K562 (cell line): ENCODE data around the gene TFCP2L1.

Source experiments
- ATF1 ChIP-seq, 2 experiments: fragments of 450-650 bp in 1 of 2; IDR thresholded peaks; 2 replicates each; pipeline ENCODE4 v1.6.1; 2016; ENCODE audit warnings: missing compliant biosample characterization in 1 of 2, missing genetic modification characterization in 1 of 2
- FOXK1 ChIP-seq: sonication (generic); formaldehyde crosslinking; IDR thresholded peaks from 2 replicates; pipeline ENCODE4 v1.8.0; 2022; ENCODE audit warnings: missing genetic modification reagents, mild to moderate bottlenecking, borderline replicate concordance
- HINFP ChIP-seq: fragments of 450-650 bp; conservative IDR thresholded peaks from 2 replicates; pipeline ENCODE4 v1.6.1; 2016; ENCODE audit warnings: missing genetic modification characterization, low read depth, mild to moderate bottlenecking, control low read depth, missing compliant biosample characterization
- JUN ChIP-seq, 2 experiments: sonication (generic) in 1 of 2; formaldehyde crosslinking in 1 of 2; IDR thresholded peaks; 2 replicates each; pipeline versions ENCODE4 v1.6.1 to v1.8.0; 2012 to 2022; ENCODE audit warnings: borderline replicate concordance in 2 of 2, mild to moderate bottlenecking in 2 of 2, improper control_type of control experiment in 1 of 2, low read depth in 1 of 2, low read length in 1 of 2, missing genetic modification reagents in 1 of 2
- MECOM ChIP-seq: fragments of 250-450 bp; sonication (Bioruptor Pico); IDR thresholded peaks from 2 replicates; pipeline ENCODE4 v1.8.0; 2022; ENCODE audit warnings: inconsistent platforms
- TARDBP ChIP-seq: fragments of 450-650 bp; IDR thresholded peaks from 2 replicates; pipeline ENCODE4 v1.6.1; 2016

GRCh38 chr2:121203591-121204249 is 81.3 kb downstream of the TFCP2L1 start:
- TF ChIP-seq FOXK1 (CRISPR knock-in tag): no peak
- TF ChIP-seq HINFP (tag): no peak
- TF ChIP-seq JUN (IDR thresholded peaks at IDR 0.05; ENCODE audit: borderline replicate concordance, low read depth, low read length): no peak
- TF ChIP-seq JUN (CRISPR knock-in tag; IDR thresholded peaks at IDR 0.05; ENCODE audit: borderline replicate concordance): no peak
- no peak for TF ChIP-seq MECOM (CRISPR knock-in tag)
- no peak for TF ChIP-seq ATF1 (CRISPR knock-in tag; IDR thresholded peaks at IDR 0.05)
- TF ChIP-seq ATF1 (tag; IDR thresholded peaks at IDR 0.05): no peak
- TF ChIP-seq TARDBP: no peak
